Neural cell (in vitro differentiated cells): ENCODE measurements around the gene NCEH1.

Experiments
- CTCF ChIP-seq: fragments of 450-650 bp; IDR thresholded peaks from 2 replicates; pipeline ENCODE4 v1.5.1; 2014; ENCODE audit warnings: antibody characterized with exemption, mild to moderate bottlenecking, moderate library complexity; ENCODE audit not compliant: poor library complexity, severe bottlenecking
- MXI1 ChIP-seq: fragments of 450-650 bp; conservative IDR thresholded peaks from 2 replicates; pipeline ENCODE4 v1.6.1; 2014; ENCODE audit warnings: antibody characterized with exemption, mild to moderate bottlenecking; ENCODE audit not compliant: poor library complexity, severe bottlenecking
- POLR2AphosphoS5 ChIP-seq: IDR thresholded peaks from 2 replicates; pipeline ENCODE4 v1.6.1; 2012
- SMC3 ChIP-seq: fragments of 450-650 bp; conservative IDR thresholded peaks from 2 replicates; pipeline ENCODE4 v1.6.1; 2014; ENCODE audit warnings: antibody characterized with exemption, mild to moderate bottlenecking, moderate library complexity; ENCODE audit not compliant: poor library complexity
- TAF1 ChIP-seq: IDR thresholded peaks from 2 replicates; pipeline ENCODE4 v1.6.1; 2012; ENCODE audit warnings: low read depth

DNA sequence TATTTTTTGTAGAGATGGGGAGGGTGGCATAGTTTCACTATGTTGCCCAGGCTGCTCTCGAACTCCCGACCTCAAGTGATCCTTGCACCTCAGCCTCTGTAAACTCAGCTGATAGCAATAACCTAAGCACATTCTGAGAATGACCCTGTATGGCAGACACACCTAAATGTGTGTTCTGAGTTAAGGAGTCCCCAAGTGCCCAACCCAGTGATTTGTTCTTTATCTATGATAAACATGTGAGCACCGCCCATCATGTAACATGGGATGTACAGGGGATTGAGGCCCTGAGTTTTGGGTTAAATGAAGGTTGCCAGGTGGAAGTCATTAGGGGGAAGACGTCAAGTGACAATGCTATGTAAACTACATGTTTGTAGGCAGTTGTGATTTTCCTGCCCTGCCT, 5.7 kb downstream of the NCEH1 start:
- TF ChIP-seq CTCF (no peak), POLR2AphosphoS5 (no peak), TAF1 (no peak), MXI1 (no peak), SMC3 (no peak)
